Natural killer cell (primary cell): Measurements from ENCODE around the gene CCL27. TPM values are rescaled to one million over a fixed set of nuclear protein-coding genes. Genes with fewer than 3 reads are reported as not detected.

Experiments
- ATAC-seq, 3 donors: fragments of 150-1000 bp in 2 of 3; fragments of 200-7000 bp in 1 of 3; cut with Tn5 transposase; 1 replicate in 1 of 3; 2 replicates in 2 of 3; pipeline ENCODE4 v1.10.0; 2021; ENCODE audit warnings: mild to moderate bottlenecking in 2 of 3, moderate library complexity in 2 of 3
- DNase-seq, 2 donors: peaks; one replicate each; pipeline versions ENCODE4 v3.0.0 to v3.0.0-alpha.2; 2013 to 2021; ENCODE audit warnings: mixed read lengths in 1 of 2
- H3K27ac ChIP-seq: one replicate; pipeline ENCODE4 v1.5.1; 2013; ENCODE audit warnings: mild to moderate bottlenecking, low read length
- H3K27me3 ChIP-seq: one replicate; pipeline ENCODE4 v1.6.1; 2013; ENCODE audit warnings: low read length; ENCODE audit not compliant: control insufficient read depth, insufficient read depth
- H3K36me3 ChIP-seq: one replicate; pipeline ENCODE4 v1.6.1; 2013; ENCODE audit warnings: low read length; ENCODE audit not compliant: control insufficient read depth, insufficient read depth
- H3K4me1 ChIP-seq: one replicate; pipeline ENCODE4 v1.6.1; 2013; ENCODE audit warnings: low read length; ENCODE audit not compliant: control insufficient read depth, insufficient read depth
- H3K4me3 ChIP-seq: one replicate; pipeline ENCODE4 v1.5.1; 2013; ENCODE audit warnings: low read length
- H3K9me3 ChIP-seq: one replicate; pipeline ENCODE4 v1.6.1; 2013; ENCODE audit warnings: low read length; ENCODE audit not compliant: control insufficient read depth, insufficient read depth
- H3K27ac Mint-ChIP-seq, 2 donors: one replicate each; pipeline ENCODE4 v1.8.0; 2022; ENCODE audit warnings: mild to moderate bottlenecking in 2 of 2, mixed read lengths in 2 of 2, moderate library complexity in 1 of 2
- H3K27me3 Mint-ChIP-seq, 2 donors: one replicate each; pipeline ENCODE4 v1.8.0; 2022; ENCODE audit warnings: low read depth in 2 of 2, mixed read lengths in 2 of 2
- H3K36me3 Mint-ChIP-seq: one replicate; pipeline ENCODE4 v1.8.0; 2022; ENCODE audit warnings: mixed read lengths
- H3K4me1 Mint-ChIP-seq, 2 donors: one replicate each; pipeline ENCODE4 v1.8.0; 2022; ENCODE audit warnings: mixed read lengths in 2 of 2
- H3K4me3 Mint-ChIP-seq: one replicate; pipeline ENCODE4 v1.8.0; 2022; ENCODE audit warnings: mild to moderate bottlenecking, moderate library complexity, mixed read lengths
- H3K9me3 Mint-ChIP-seq, 2 donors: one replicate each; pipeline ENCODE4 v1.8.0; 2022; ENCODE audit warnings: mixed read lengths in 2 of 2
- CTCF ChIP-seq: fragments of 200-600 bp; IDR thresholded peaks from one replicate; pipeline ENCODE4 v1.8.0; 2022; ENCODE audit warnings: antibody characterized with exemption
- WGBS: methylation state at CpG from one replicate; pipeline ENCODE4 v1.1.7; 2013; ENCODE audit warnings: missing lambda C conversion rate; ENCODE audit not compliant: insufficient coverage; 5-methylcytosine and 5-hydroxymethylcytosine counted together
- intact Hi-C: fragments of 100-400 bp; cut with micrococcal nuclease; formaldehyde crosslinking; loops from one replicate; pipeline ENCODE4 v1.14.2; 2022
- total RNA-seq, 4 donors: library from RNA; stranded (reverse); fragments of 120-200 nt in 1 of 4; gene quantifications; one replicate each; pipeline versions ENCODE4 v1.2.3 to v1.2.4, GENCODE V29; 2013 to 2022

The CCL27 gene
- total RNA-seq, 3 donors from 2014 or later (not counting 1 experiment from before 2014, with no cell fraction given) = not detected

- Mint-ChIP-seq H3K9me3 (no peaks in the 10 kb centered on the region), H3K27me3 (peaks cover 63 to 64% of the 10 kb centered on the region in 2 donors), H3K36me3 (peaks cover 8% of the 10 kb centered on the region), H3K4me1 (peaks cover 29 to 40% of the 10 kb centered on the region in 2 donors), H3K4me3 (no peak overlapping the region), H3K27ac (no peak overlapping the region)
- Histone ChIP-seq H3K27me3 (peaks cover 68% of the 10 kb centered on the region), H3K9me3 (no peaks in the 10 kb centered on the region), H3K27ac (no peak overlapping the region), H3K4me3 (no peak overlapping the region), H3K36me3 (no peaks in the 10 kb centered on the region), H3K4me1 (peaks cover 31% of the 10 kb centered on the region)
- intact Hi-C loops = no loop called here
- ATAC-seq (no peak), DNase-seq (no peak)
- TF ChIP-seq CTCF = no peak
- 79% methylated on average over 3 of the region's 3 CpGs for WGBS
These were observed 37.3 kb downstream of the CCL27 start for GRCh38 chr9:34625186-34625486.

GRCh38 chr9:34624475-34625185, 37.8 kb downstream of the CCL27 start:
- H3K9me3 Mint-ChIP-seq = no peaks in the 10 kb centered on the region
- no peak overlapping the region for H3K27ac ChIP-seq
- H3K36me3 Mint-ChIP-seq = peaks cover 8% of the 10 kb centered on the region
- no peak for TF ChIP-seq CTCF
- no peaks in the 10 kb centered on the region for H3K36me3 ChIP-seq
- H3K27me3 ChIP-seq = peaks cover 64% of the 10 kb centered on the region
- H3K4me1 ChIP-seq = peaks cover 36% of the 10 kb centered on the region
- H3K4me3 Mint-ChIP-seq = no peak overlapping the region
- peaks cover 35 to 44% of the 10 kb centered on the region in 2 donors for H3K4me1 Mint-ChIP-seq
- no peaks in the 10 kb centered on the region for H3K9me3 ChIP-seq
- intact Hi-C loops = no loop called here
- ATAC-seq (no peak), DNase-seq (no peak)
- H3K4me3 ChIP-seq = no peak overlapping the region
- H3K27me3 Mint-ChIP-seq = peaks cover 58 to 59% of the 10 kb centered on the region in 2 donors
- no peak overlapping the region for H3K27ac Mint-ChIP-seq
- 17% methylated on average over 39 of the region's 39 CpGs for WGBS

GRCh38 chr9:34623374-34624235, 38.9 kb downstream of the CCL27 start:
- Mint-ChIP-seq H3K4me1 (peaks cover 36 to 44% of the 10 kb centered on the region in 2 donors), H3K36me3 (peaks cover 5% of the 10 kb centered on the region), H3K27me3 (peaks cover 49 to 51% of the 10 kb centered on the region in 2 donors), H3K4me3 (peak overlapping the region; percentile 39), H3K9me3 (no peaks in the 10 kb centered on the region), H3K27ac (no peak overlapping the region)
- Histone ChIP-seq H3K4me3 (no peak overlapping the region), H3K36me3 (no peaks in the 10 kb centered on the region), H3K27ac (no peak overlapping the region), H3K27me3 (peaks cover 58% of the 10 kb centered on the region), H3K4me1 (peaks cover 34% of the 10 kb centered on the region), H3K9me3 (no peaks in the 10 kb centered on the region)
- no peak for ATAC-seq
- WGBS = 8% methylated on average over 55 of the region's 63 CpGs
- TF ChIP-seq CTCF = no peak
- intact Hi-C loops = no loop called here
- DNase-seq = peak in 1 of 2 donors; percentile 38
